ENCODE measurements around the gene GIPR.
"Not testable (repeated sequence)": the region's sequence is repeated elsewhere in the genome, so short reads cannot be mapped to it uniquely, and the experiment has no call there.

The GIPR gene

GRCh38 chr19:45692187-45693105, 24.4 kb downstream of the GIPR start, which contains the start of gene QPCTL:
Gene QPCTL (plus strand): TSS chr19:45692666. CDS start chr19:45692704, 38 bp downstream.
- peak; percentile 95 for DNase-seq

- peak; percentile 63 for DNase-seq
These were observed 25.2 kb downstream of the GIPR start for GRCh38 chr19:45693106-45693788.

DNA sequence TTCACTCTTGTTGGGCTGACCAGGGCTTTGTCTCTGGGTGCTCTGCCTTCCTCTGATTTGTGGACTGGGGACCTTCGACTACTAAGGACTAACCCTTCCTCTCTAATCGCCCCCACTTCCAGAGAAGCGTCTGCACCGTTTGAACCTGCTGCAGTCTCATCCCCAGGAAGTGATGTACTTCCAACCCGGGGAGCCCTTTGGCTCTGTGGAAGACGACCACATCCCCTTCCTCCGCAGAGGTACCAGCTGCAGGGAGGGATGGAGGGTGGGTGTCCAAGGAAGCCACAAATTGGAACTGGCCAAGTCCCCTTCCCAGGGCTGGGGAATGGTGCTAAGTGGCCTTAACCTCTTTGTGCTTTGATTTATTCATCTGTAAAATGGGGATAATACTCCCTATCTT, 33.7 kb downstream of the GIPR start:
- DNase-seq, result no peak

- no peak for DNase-seq
These were observed 37.1 kb downstream of the GIPR start for GRCh38 chr19:45705115-45705514.

GRCh38 chr19:45705710-45706415, 37.8 kb downstream of the GIPR start:
- no peak for DNase-seq

- DNase-seq, result no peak
These were observed 42.5 kb downstream of the GIPR start for GRCh38 chr19:45710356-45711130.

DNA sequence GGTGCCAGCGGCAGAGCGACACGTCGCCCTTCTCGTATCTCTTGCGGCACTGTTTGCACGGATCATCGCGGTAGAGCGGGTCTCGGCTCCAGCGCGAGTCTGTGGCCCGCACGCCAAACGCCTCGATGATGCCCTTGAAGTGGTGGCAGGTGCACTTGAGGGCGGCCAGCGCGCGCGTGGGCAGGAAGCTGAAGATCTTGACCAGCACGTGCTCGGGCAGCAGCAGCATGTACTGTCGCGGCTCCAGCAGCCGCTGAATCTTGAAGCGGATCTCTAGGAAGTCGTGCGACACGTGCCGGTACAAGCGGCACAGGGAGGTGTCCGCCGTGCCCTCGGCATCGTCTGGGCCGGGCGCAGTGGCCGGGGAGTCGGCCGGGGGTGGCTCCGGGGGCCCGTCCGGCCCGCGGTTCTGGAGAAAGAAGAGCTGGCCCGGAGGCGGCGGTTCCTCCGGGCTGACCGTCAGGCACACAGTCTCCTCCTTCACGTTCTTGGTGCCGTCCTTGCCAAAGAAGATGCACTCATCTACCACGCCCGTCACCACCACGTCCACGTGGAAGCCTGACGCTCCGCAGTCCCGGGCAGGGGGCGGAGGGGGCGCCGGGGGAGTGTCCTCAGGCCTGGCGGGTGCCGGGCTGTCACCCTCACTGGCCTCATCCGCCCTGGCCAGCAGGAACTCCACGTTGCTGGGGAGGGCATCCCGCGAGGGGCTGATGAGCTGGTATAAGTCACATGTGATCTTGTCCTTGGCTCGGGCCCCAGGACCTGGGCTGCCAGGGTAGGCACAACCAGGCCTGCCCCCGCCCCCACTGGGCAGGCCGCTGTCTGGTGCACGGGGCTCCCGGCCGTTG, 44.1 kb downstream of the GIPR start:
- no peak for DNase-seq

DNA sequence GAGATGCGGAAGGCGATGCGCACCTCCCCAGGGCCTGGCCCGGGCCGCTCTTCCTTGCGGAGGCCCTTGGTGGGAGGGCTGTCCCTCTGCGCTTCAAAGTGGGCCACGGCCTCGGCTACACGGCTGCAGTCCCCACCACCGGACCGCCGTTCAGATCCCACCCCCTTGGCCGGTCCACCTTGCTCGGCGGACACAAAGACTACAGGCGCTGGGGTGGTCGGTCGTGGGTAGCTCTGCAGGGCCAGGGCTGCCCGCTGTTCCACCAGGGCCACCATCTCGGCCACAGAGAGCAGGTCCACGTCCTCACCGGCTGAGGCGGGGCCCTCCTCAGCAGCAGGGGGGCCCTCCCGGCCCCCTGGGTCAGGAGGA, 44.7 kb downstream of the GIPR start:
- no peak for DNase-seq

DNA sequence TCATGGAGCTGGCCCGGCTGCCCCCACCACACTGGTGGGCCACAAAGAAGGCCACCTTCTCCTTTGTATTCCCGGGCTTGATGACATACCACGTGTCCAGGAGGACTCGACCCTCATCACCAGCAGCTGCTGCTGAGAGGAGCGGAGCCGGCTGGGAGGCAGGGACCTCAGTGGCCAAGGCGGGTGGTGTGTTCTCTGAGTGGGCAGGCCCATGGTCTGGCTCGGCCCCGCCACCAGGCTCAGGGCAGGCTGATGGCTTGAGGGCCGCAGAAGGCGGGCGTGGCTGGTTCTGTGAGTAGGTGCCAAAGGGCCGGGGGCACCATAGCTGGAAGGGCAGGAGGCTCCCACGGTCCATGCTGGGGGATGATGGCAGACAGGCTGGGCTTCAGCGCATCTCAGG, 45.1 kb downstream of the GIPR start:
- DNase-seq, result no peak

DNA sequence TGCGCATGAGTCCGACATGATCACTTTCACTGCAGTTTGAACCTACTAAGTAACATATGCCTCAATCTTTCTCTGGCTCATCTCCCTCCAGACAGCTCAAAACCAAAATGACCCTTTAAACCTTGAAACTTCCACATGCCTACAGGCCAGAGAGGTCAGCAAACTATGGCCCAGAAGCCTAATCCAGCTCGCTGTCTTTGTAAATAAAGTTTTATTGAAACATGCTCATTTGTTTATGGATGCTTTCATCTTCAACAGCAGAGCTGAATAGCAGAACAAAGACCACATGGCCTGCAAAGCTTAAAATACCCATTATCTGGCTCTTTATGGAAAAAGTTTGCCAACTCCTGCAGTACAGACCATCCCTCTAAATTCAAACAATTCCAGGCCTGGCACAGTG, 47.1 kb downstream of the GIPR start:
- no peak for DNase-seq

- DNase-seq, result no peak
These were observed 48.5 kb downstream of the GIPR start for GRCh38 chr19:45716359-45717130.

DNA sequence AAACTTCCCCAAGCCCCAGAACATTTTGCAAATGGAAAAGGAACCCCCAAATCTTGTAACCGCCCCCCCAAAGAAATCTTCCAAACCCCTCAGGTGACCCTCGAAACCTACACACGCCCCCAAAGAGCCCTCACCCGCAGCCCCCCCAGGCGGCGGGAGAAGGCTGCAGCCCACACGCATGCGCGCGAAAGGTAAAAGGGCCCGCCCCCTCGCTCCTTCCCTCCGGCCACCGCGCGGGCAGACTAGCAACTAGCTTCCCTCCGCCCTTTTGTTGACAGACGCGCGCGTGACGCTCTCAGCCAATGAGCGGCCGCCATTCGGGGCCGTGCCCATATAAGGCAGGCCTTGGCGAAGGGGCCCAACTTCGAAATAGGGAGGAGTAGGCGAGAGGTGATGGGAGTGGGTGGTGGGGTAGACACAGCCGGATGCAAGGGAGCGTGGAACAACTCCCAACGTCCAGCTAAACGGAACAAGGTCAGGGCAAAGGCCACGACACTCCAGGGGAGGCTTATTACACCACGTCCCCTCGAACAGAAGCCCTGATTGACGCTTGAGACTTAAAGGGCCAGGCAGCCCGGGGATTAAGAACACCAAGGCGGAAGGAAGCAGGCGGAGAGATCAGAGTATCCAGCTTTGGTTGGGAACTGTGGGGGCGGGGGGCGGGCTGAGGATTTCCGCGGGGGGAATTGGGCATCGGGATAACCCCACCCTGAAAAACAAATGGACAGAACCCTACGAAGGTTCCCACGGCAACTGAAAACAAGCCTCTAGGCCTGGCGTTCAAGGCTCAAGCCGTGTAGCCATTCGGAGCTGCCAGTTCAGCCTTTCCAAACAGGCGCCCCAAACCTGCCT, 49.3 kb downstream of the GIPR start:
- DNase-seq, result peak; percentile 97

GRCh38 chr19:45717983-45718650, 50.1 kb downstream of the GIPR start:
- no peak for DNase-seq

DNA sequence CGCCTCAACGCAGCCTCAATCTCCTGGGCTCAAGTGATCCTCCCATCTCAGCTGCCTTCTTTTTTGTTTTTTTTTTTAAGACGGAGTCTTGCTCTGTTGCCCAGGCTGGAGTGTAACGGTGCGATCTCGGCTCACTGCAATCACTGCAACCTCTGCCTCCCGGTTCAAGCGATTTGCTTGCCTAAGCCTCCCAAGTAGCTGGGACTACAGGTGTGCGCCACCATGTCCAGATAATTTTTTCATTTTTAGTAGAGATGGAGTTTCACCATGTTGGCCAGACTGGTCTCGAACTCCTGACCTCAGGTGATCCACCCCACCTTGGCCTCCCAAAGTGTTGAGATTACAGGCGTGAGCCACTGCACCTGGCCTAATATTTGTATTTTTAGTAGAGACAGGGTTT, 52.0 kb downstream of the GIPR start:
- not testable (repeated sequence) for DNase-seq

GRCh38 chr19:45728683-45729082, 60.7 kb downstream of the GIPR start:
- not testable (repeated sequence) for DNase-seq

- DNase-seq, result no peak
These were observed 61.8 kb downstream of the GIPR start for GRCh38 chr19:45729800-45730290.

DNA sequence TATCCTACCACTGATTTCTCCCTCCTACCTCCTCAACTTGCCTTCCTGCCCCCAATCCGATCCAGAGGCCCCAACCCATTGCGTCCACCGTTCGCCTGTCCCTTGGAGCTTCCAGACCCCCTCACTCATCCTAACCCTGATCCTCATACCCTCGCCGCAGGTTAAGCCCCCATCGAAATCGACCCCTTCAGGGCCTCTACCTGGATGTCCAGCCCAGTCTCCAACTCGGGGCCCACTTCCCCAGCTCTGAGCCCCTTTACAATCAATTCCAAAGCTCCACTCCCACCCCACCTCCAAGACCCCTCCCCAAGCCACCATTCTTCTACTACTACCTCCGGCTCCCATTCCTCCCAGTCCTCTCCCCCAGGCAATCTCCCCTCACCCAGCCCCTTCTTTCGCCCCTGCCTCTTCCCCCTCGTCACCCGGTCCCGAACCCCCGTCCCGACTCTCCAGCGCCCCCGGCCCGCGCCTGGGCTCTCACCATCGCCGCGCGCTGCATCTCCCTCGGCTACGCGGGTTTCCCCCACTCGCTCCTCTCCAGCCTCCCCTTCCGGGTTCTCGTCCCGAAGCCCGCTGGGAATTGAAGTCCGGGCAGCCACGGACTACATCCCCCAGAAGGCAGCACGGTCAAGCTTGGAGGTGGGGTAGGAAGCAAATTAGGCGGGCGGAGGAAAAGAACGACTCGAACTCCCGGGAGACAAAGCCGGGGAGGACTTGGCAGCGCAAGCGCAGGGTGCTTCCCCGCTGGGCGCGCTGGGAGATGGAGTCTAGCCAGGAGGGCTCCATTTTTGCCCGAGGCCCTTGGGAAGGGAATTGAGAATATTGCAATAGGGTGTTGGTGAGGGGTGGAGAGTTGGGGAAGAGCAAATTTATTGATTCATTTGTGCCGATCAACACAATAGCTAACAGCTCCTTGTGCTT, 62.6 kb downstream of the GIPR start, which contains the start of gene FBXO46:
Gene FBXO46, minus strand, starts transcription at position 529 of the 921 bp plus-strand sequence. CDS start 17,401 bp downstream, outside the sequence.
- peak; percentile 88 for DNase-seq

Data from activated CD4-positive, alpha-beta T cell treated with anti-CD3 and anti-CD28 coated beads for 1 hour (primary cell).